ENCODE results near the gene EDNRB.

Gene EDNRB

GRCh38 chr13:77928909-77929308 is 10.3 kb upstream of the EDNRB start:
- POLR2A ChIA-PET = no interaction called here
- H3K4me3 ChIP-seq (ENCODE audit: low read depth, low read length) = no peak overlapping the region
- CTCF ChIA-PET = no interaction called here
- TF ChIP-seq CTCF (IDR thresholded peaks at IDR 0.05; ENCODE audit: insufficient read depth, low read length, missing control alignments) = no peak
- no peak for DNase-seq (ENCODE audit: low read depth, low spot score)

- no peak for DNase-seq (ENCODE audit: low read depth, low spot score)
- ChIA-PET CTCF (no interaction called here), POLR2A (no interaction called here)
- H3K4me3 ChIP-seq (ENCODE audit: low read depth, low read length) = no peak overlapping the region
- TF ChIP-seq CTCF (IDR thresholded peaks at IDR 0.05; ENCODE audit: insufficient read depth, low read length, missing control alignments) = no peak
Observed at GRCh38 chr13:77925616-77926015, 7.0 kb upstream of the EDNRB start.

- CTCF ChIA-PET = no interaction called here
- DNase-seq (ENCODE audit: low read depth, low spot score) = no peak
- no peak for TF ChIP-seq CTCF (IDR thresholded peaks at IDR 0.05; ENCODE audit: insufficient read depth, low read length, missing control alignments)
- POLR2A ChIA-PET = no interaction called here
- H3K4me3 ChIP-seq (ENCODE audit: low read depth, low read length) = no peak overlapping the region
Observed at GRCh38 chr13:77919921-77920294, 1.3 kb upstream of the EDNRB start.

- no peak overlapping the region for H3K4me3 ChIP-seq (ENCODE audit: low read depth, low read length)
- no peak for TF ChIP-seq CTCF (IDR thresholded peaks at IDR 0.05; ENCODE audit: insufficient read depth, low read length, missing control alignments)
- ChIA-PET POLR2A (no interaction called here), CTCF (no interaction called here)
- no peak for DNase-seq (ENCODE audit: low read depth, low spot score)
Observed at GRCh38 chr13:77919246-77919920, 752 bp upstream of the EDNRB start.

- TF ChIP-seq CTCF (IDR thresholded peaks at IDR 0.05; ENCODE audit: insufficient read depth, low read length, missing control alignments) = no peak
- no peak overlapping the region for H3K4me3 ChIP-seq (ENCODE audit: low read depth, low read length)
- CTCF ChIA-PET = no interaction called here
- POLR2A ChIA-PET = no interaction called here
- no peak for DNase-seq (ENCODE audit: low read depth, low spot score)
Observed at GRCh38 chr13:77916488-77916887, 2.1 kb downstream of the EDNRB start.

- ChIA-PET CTCF (no interaction called here), POLR2A (no interaction called here)
- no peak overlapping the region for H3K4me3 ChIP-seq (ENCODE audit: low read depth, low read length)
- TF ChIP-seq CTCF (IDR thresholded peaks at IDR 0.05; ENCODE audit: insufficient read depth, low read length, missing control alignments) = no peak
- DNase-seq (ENCODE audit: low read depth, low spot score) = no peak
Observed at GRCh38 chr13:77915686-77916085, 2.9 kb downstream of the EDNRB start.

All from AG04449 (cell line).